ENCODE results near the gene ZNF19.

ZNF19 gene

GRCh38 chr16:71472051-71472450, 17.1 kb downstream of the ZNF19 start:
- H3K27ac ChIP-seq: no peak overlapping the region
- H3K36me3 ChIP-seq: peaks cover 11 to 60% (median 33%) of the 10 kb centered on the region in 3 donors
- intact Hi-C loops (cut with DNase I; ENCODE audit: low total_unique reads): no loop called here

GRCh38 chr16:71467810-71468209, 21.3 kb downstream of the ZNF19 start:
- Histone ChIP-seq H3K9me3 (no peaks in the 10 kb centered on the region), H3K36me3 (peaks cover 0 to 29% (median 14%) of the 10 kb centered on the region in 3 donors), H3K4me3 (no peak overlapping the region), H3K4me1 (peaks cover 0 to 3% (median 0%) of the 10 kb centered on the region in 4 donors), H3K27ac (no peak overlapping the region), H3K27me3 (no peaks in the 10 kb centered on the region)
- no peak for TF ChIP-seq CTCF (IDR thresholded peaks at IDR 0.05)
- intact Hi-C loops (cut with DNase I; ENCODE audit: low total_unique reads): no loop called here
- no peak for DNase-seq

More at GRCh38 chr16:71472051-71472450, 17.1 kb downstream of the ZNF19 start:
- no peak for TF ChIP-seq CTCF (IDR thresholded peaks at IDR 0.05)
- Histone ChIP-seq H3K27me3 (no peaks in the 10 kb centered on the region), H3K4me3 (no peak overlapping the region), H3K9me3 (no peaks in the 10 kb centered on the region), H3K4me1 (no peaks in the 10 kb centered on the region)
- no peak for DNase-seq

- intact Hi-C loops (cut with DNase I; ENCODE audit: low total_unique reads): loop anchor here (5.0 kb wide), 1 partner anchor 1102 kb away; no protein-coding TSS in a partner anchor
- Histone ChIP-seq H3K27me3 (no peaks in the 10 kb centered on the region), H3K9me3 (no peaks in the 10 kb centered on the region), H3K4me3 (no peak overlapping the region), H3K4me1 (peaks cover 0 to 23% (median 7%) of the 10 kb centered on the region in 4 donors), H3K36me3 (no peaks in the 10 kb centered on the region), H3K27ac (no peak overlapping the region)
- no peak for TF ChIP-seq CTCF (IDR thresholded peaks at IDR 0.05)
- DNase-seq: no peak
Observed at GRCh38 chr16:71464231-71464630, 24.9 kb downstream of the ZNF19 start.

DNA sequence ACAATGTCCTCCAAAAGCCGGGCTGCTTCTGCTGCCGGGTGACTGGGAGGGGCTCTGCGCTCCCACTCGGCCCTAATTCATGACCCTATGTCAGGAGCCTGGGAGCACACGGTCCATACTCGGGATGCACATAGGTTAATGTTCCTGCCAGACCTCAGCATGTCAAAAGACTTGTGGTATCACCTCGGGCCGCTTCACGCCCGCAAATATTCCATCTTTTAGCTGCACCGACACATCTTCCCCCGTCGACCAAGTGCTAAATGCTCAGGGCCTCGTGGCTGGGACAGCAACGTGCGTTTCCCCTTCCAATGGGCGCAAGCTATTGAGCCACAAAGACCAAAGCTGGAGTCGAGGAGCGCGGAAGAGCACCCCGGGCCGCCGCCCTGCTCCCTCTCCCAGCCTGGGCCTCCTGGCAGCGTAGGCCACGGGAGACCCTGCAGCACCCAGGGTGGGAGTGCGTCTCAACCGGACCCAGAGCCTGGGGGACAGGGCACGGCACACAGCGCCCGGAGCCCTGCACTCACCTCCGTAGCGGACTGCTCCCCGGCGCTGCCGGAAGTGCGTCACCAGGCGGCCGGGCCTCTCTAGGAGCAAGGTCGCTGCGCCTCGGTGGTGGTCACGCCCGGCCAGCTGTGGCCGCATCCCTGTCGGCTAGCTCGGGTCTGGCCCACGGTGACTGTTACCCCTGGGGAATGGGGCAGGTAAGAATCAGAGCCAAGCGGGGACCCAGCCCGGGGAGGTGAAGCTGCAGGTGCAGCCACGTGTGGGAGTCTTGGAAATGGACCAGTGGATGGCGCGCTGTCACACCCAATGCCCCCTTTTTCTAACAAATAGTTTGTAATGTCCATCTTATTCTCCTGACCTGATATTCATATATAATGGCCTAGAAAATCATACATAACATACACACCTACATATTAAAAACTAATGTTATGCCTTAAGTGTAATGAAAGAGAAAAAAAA, 27.2 kb downstream of the ZNF19 start, which contains the start of gene ZNF23:
Gene ZNF23, minus strand, starts transcription at position 562 of the 963 bp plus-strand sequence. CDS start 5,451 bp downstream, outside the sequence.
- Histone ChIP-seq H3K27ac (peak within 1 kb of the TSS; percentile 86 to 93), H3K4me1 (peaks cover 0 to 23% (median 7%) of the 10 kb centered on the region in 4 donors), H3K36me3 (peaks cover 4 to 11% (median 10%) of the 10 kb centered on the region in 3 donors), H3K9me3 (no peaks in the 10 kb centered on the region), H3K4me3 (peak within 1 kb of the TSS; percentile 84 to 97), H3K27me3 (no peaks in the 10 kb centered on the region)
- intact Hi-C loops (cut with DNase I; ENCODE audit: low total_unique reads): loop anchor here (1.0 to 5.0 kb wide), 2 partner anchors 22 to 1100 kb away; no protein-coding TSS in a partner anchor
- TF ChIP-seq CTCF (IDR thresholded peaks at IDR 0.05): no peak
- DNase-seq: peak; percentile 81 to 90

- Histone ChIP-seq H3K36me3 (peaks cover 15 to 21% (median 19%) of the 10 kb centered on the region in 3 donors), H3K9me3 (no peaks in the 10 kb centered on the region), H3K4me1 (peaks cover 0 to 23% (median 7%) of the 10 kb centered on the region in 4 donors), H3K27ac (no peak overlapping the region), H3K4me3 (peak overlapping the region; percentile 84 to 97), H3K27me3 (no peaks in the 10 kb centered on the region)
- TF ChIP-seq CTCF (IDR thresholded peaks at IDR 0.05): no peak
- intact Hi-C loops (cut with DNase I; ENCODE audit: low total_unique reads): loop anchor here (5.0 kb wide), 1 partner anchor 1099 kb away; no protein-coding TSS in a partner anchor
- no peak for DNase-seq
Observed at GRCh38 chr16:71460941-71461340, 28.2 kb downstream of the ZNF19 start.

All from tibial artery (tissue), 4 donors.